Natural killer cell treated with Interleukin-12 subunit alpha and Interleukin-12 subunit beta and Interleukin-15 and Interleukin-18, amount 100 ng/mL, for 72 hours (primary cell): Measurements from ENCODE around the gene ADCY9. TPM values are rescaled to one million over a fixed set of nuclear protein-coding genes. Genes with fewer than 3 reads are reported as not detected.

Experiments
- ATAC-seq, 2 donors: fragments of 150-1000 bp; cut with Tn5 transposase in 1 of 2; sonication (Bioruptor Pico), chemical (Tn5 transposase) in 1 of 2; 2 replicates each; pipeline ENCODE4 v1.10.0; 2021
- DNase-seq: peaks from one replicate; pipeline ENCODE4 v3.0.0; 2022; ENCODE audit warnings: low spot score
- H3K27ac Mint-ChIP-seq, 2 donors: 1 replicate in 1 of 2; 2 replicates in 1 of 2; pipeline ENCODE4 v1.8.0; 2022; ENCODE audit warnings: mixed read lengths in 2 of 2, mild to moderate bottlenecking in 1 of 2, moderate library complexity in 1 of 2
- H3K27me3 Mint-ChIP-seq, 2 donors: 1 replicate in 1 of 2; 2 replicates in 1 of 2; pipeline ENCODE4 v1.8.0; 2022; ENCODE audit warnings: mixed read lengths in 2 of 2
- H3K36me3 Mint-ChIP-seq: one replicate; pipeline ENCODE4 v1.8.0; 2022; ENCODE audit warnings: mixed read lengths
- H3K4me1 Mint-ChIP-seq, 2 donors: 1 replicate in 1 of 2; 2 replicates in 1 of 2; pipeline ENCODE4 v1.8.0; 2022; ENCODE audit warnings: low read depth in 2 of 2, mixed read lengths in 2 of 2, mild to moderate bottlenecking in 1 of 2
- H3K4me3 Mint-ChIP-seq: one replicate; pipeline ENCODE4 v1.8.0; 2022; ENCODE audit warnings: mixed read lengths
- H3K9me3 Mint-ChIP-seq: 2 replicates; pipeline ENCODE4 v1.8.0; 2022; ENCODE audit warnings: mixed read lengths
- total RNA-seq, 2 donors: library from RNA; stranded (reverse); gene quantifications; one replicate each; pipeline ENCODE4 v1.2.3, GENCODE V29; 2022

ADCY9 gene
- total RNA-seq, 2 donors from 2014 or later = 11.1 to 23.6 TPM

GRCh38 chr16:4002121-4002520, 114.1 kb downstream of the ADCY9 start:
- DNase-seq = no peak
- H3K9me3 Mint-ChIP-seq = no peaks in the 10 kb centered on the region
- H3K27me3 Mint-ChIP-seq = no peaks in the 10 kb centered on the region
- H3K4me1 Mint-ChIP-seq = peaks cover 14 to 25% of the 10 kb centered on the region in 2 donors
- H3K36me3 Mint-ChIP-seq = no peaks in the 10 kb centered on the region
- no peak overlapping the region for H3K4me3 Mint-ChIP-seq
- ATAC-seq = no peak
- no peak overlapping the region for H3K27ac Mint-ChIP-seq

GRCh38 chr16:3999479-4000325, 116.5 kb downstream of the ADCY9 start:
- DNase-seq (no peak), ATAC-seq (peak; percentile 61 to 70)
- Mint-ChIP-seq H3K9me3 (no peaks in the 10 kb centered on the region), H3K4me1 (peaks cover 14 to 27% of the 10 kb centered on the region in 2 donors), H3K27me3 (no peaks in the 10 kb centered on the region), H3K4me3 (peak overlapping the region; percentile 40), H3K36me3 (no peaks in the 10 kb centered on the region), H3K27ac (peak overlapping the region; percentile 54 to 76)

GRCh38 chr16:3998793-3999478, 117.3 kb downstream of the ADCY9 start:
- DNase-seq = no peak
- H3K4me1 Mint-ChIP-seq = peaks cover 14 to 24% of the 10 kb centered on the region in 2 donors
- no peaks in the 10 kb centered on the region for H3K27me3 Mint-ChIP-seq
- ATAC-seq = no peak
- H3K36me3 Mint-ChIP-seq = no peaks in the 10 kb centered on the region
- no peaks in the 10 kb centered on the region for H3K9me3 Mint-ChIP-seq
- H3K27ac Mint-ChIP-seq = peak overlapping the region in 1 of 2 donors; percentile 54
- H3K4me3 Mint-ChIP-seq = no peak overlapping the region

- ATAC-seq = no peak
These were observed 118.9 kb downstream of the ADCY9 start for GRCh38 chr16:3997231-3997841.

GRCh38 chr16:3995001-3995400, 121.2 kb downstream of the ADCY9 start:
- Mint-ChIP-seq H3K36me3 (no peaks in the 10 kb centered on the region), H3K27ac (peak overlapping the region in 1 of 2 donors; percentile 46), H3K4me3 (no peak overlapping the region), H3K9me3 (no peaks in the 10 kb centered on the region), H3K4me1 (peaks cover 7 to 14% of the 10 kb centered on the region in 2 donors), H3K27me3 (no peaks in the 10 kb centered on the region)
- ATAC-seq (no peak), DNase-seq (no peak)

More at GRCh38 chr16:3997231-3997841, 118.9 kb downstream of the ADCY9 start:
- Mint-ChIP-seq H3K4me1 (peaks cover 14 to 24% of the 10 kb centered on the region in 2 donors), H3K27ac (peak overlapping the region in 1 of 2 donors; percentile 51), H3K9me3 (no peaks in the 10 kb centered on the region), H3K36me3 (no peaks in the 10 kb centered on the region), H3K27me3 (no peaks in the 10 kb centered on the region), H3K4me3 (no peak overlapping the region)
- DNase-seq = no peak

- H3K9me3 Mint-ChIP-seq = no peaks in the 10 kb centered on the region
- H3K27ac Mint-ChIP-seq = no peak overlapping the region
- H3K4me1 Mint-ChIP-seq = peaks cover 0 to 3% of the 10 kb centered on the region in 2 donors
These were observed 123.0 kb downstream of the ADCY9 start for GRCh38 chr16:3993052-3993785.

GRCh38 chr16:3992297-3993051, 123.8 kb downstream of the ADCY9 start:
- no peak for ATAC-seq
- H3K27me3 Mint-ChIP-seq = no peaks in the 10 kb centered on the region
- peaks cover 0 to 6% of the 10 kb centered on the region in 2 donors for H3K4me1 Mint-ChIP-seq

More at GRCh38 chr16:3993052-3993785, 123.0 kb downstream of the ADCY9 start:
- no peak overlapping the region for H3K4me3 Mint-ChIP-seq
- DNase-seq (no peak), ATAC-seq (no peak)
- no peaks in the 10 kb centered on the region for H3K36me3 Mint-ChIP-seq
- no peaks in the 10 kb centered on the region for H3K27me3 Mint-ChIP-seq

GRCh38 chr16:3988824-3989223, 127.4 kb downstream of the ADCY9 start:
- H3K4me3 Mint-ChIP-seq = no peak overlapping the region
- no peaks in the 10 kb centered on the region for H3K36me3 Mint-ChIP-seq
- ATAC-seq (no peak), DNase-seq (no peak)
- H3K9me3 Mint-ChIP-seq = no peaks in the 10 kb centered on the region
- no peak overlapping the region for H3K27ac Mint-ChIP-seq
- peaks cover 0 to 3% of the 10 kb centered on the region in 2 donors for H3K4me1 Mint-ChIP-seq
- no peaks in the 10 kb centered on the region for H3K27me3 Mint-ChIP-seq

More at GRCh38 chr16:3992297-3993051, 123.8 kb downstream of the ADCY9 start:
- DNase-seq = no peak
- no peaks in the 10 kb centered on the region for H3K9me3 Mint-ChIP-seq
- no peaks in the 10 kb centered on the region for H3K36me3 Mint-ChIP-seq
- no peak overlapping the region for H3K27ac Mint-ChIP-seq
- H3K4me3 Mint-ChIP-seq = no peak overlapping the region

- Mint-ChIP-seq H3K4me1 (peaks cover 4 to 7% of the 10 kb centered on the region in 2 donors), H3K27ac (no peak overlapping the region)
- ATAC-seq = no peak
These were observed 128.2 kb downstream of the ADCY9 start for GRCh38 chr16:3988011-3988410.

GRCh38 chr16:3987231-3987630, 129.0 kb downstream of the ADCY9 start:
- H3K4me3 Mint-ChIP-seq = no peak overlapping the region
- peaks cover 9 to 13% of the 10 kb centered on the region in 2 donors for H3K4me1 Mint-ChIP-seq
- DNase-seq (no peak), ATAC-seq (no peak)
- no peak overlapping the region for H3K27ac Mint-ChIP-seq
- H3K27me3 Mint-ChIP-seq = no peaks in the 10 kb centered on the region
- no peaks in the 10 kb centered on the region for H3K9me3 Mint-ChIP-seq
- H3K36me3 Mint-ChIP-seq = no peaks in the 10 kb centered on the region

More at GRCh38 chr16:3988011-3988410, 128.2 kb downstream of the ADCY9 start:
- Mint-ChIP-seq H3K27me3 (no peaks in the 10 kb centered on the region), H3K36me3 (no peaks in the 10 kb centered on the region), H3K9me3 (no peaks in the 10 kb centered on the region), H3K4me3 (no peak overlapping the region)
- no peak for DNase-seq

GRCh38 chr16:3986235-3986544, 130.1 kb downstream of the ADCY9 start:
- DNase-seq = no peak
- Mint-ChIP-seq H3K9me3 (no peaks in the 10 kb centered on the region), H3K27me3 (no peaks in the 10 kb centered on the region), H3K4me3 (no peak overlapping the region), H3K4me1 (peaks cover 9 to 13% of the 10 kb centered on the region in 2 donors), H3K36me3 (no peaks in the 10 kb centered on the region), H3K27ac (peak overlapping the region in 1 of 2 donors; percentile 30)
- ATAC-seq = no peak

GRCh38 chr16:3984111-3985060, 131.9 kb downstream of the ADCY9 start:
- H3K4me1 Mint-ChIP-seq = peaks cover 9 to 13% of the 10 kb centered on the region in 2 donors
- no peak overlapping the region for H3K27ac Mint-ChIP-seq
- no peak overlapping the region for H3K4me3 Mint-ChIP-seq
- no peaks in the 10 kb centered on the region for H3K36me3 Mint-ChIP-seq
- H3K9me3 Mint-ChIP-seq = no peaks in the 10 kb centered on the region
- no peak for ATAC-seq
- no peak for DNase-seq
- no peaks in the 10 kb centered on the region for H3K27me3 Mint-ChIP-seq
